ENCODE data around the gene PSMD14.
A peak's percentile ranks its signal among the peaks of the same experiment; 100 is the strongest.

DNA sequence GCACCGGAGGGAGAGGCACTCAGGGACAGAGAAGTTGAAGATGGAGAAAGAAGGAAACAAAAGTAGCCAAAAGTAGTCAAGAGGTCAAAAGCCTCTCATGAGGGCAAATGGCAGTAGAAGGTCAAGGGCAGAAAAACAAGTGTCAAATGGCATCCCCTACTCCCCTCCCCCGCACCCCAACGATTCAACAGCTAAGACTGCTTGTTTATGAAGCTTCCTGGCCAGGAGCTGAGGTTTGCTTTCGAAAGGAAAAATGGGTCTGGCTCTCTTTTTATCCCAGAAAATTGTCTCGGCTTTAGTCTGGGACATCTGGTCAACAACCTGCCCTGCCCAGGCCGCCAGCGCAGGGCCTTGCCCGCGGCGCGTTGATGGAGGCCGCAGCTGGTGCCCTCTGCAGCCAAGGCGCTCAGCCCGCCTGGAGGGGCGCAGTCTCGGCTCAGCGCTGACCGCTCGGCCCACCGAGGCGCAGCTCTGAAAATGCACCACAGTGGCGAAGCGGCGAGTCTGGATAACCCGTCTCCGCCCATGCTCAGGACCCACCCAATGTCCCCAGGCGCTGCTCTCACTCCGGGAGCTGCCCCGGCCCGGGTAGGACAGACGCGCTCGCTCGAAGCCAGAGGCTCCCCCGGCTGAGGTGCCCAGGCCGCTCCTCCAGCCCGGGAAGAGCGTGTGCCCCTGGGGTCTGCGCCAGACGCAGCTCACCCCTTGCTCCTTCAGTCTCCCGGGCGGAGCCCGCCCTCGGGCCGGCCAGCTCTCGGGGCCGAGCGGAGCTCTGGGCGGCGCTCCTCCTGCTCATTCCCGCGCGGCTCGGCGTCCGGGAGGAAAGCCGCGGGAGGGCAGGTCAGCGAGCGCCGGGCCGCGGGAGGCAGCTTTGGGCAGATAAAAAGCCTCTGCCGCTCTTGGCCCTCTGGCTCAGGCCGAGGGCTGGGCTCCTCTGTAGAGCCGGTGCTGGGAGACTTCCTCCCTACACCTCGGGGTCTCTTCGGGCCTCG is 106.1 kb downstream of the PSMD14 start:
- no peak for TF ChIP-seq POLR2A (IDR thresholded peaks at IDR 0.05)
- TF ChIP-seq, protein P1, sequence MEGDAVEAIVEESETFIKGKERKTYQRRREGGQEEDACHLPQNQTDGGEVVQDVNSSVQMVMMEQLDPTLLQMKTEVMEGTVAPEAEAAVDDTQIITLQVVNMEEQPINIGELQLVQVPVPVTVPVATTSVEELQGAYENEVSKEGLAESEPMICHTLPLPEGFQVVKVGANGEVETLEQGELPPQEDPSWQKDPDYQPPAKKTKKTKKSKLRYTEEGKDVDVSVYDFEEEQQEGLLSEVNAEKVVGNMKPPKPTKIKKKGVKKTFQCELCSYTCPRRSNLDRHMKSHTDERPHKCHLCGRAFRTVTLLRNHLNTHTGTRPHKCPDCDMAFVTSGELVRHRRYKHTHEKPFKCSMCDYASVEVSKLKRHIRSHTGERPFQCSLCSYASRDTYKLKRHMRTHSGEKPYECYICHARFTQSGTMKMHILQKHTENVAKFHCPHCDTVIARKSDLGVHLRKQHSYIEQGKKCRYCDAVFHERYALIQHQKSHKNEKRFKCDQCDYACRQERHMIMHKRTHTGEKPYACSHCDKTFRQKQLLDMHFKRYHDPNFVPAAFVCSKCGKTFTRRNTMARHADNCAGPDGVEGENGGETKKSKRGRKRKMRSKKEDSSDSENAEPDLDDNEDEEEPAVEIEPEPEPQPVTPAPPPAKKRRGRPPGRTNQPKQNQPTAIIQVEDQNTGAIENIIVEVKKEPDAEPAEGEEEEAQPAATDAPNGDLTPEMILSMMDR (IDR thresholded peaks at IDR 0.05), result peak in 1 of 7 experiments; percentile 3

All from body of pancreas (tissue), 4 donors.